SU-DHL-6 (cell line): ENCODE measurements around the gene DHX9.

Experiments used
- CTCF ChIP-seq: fragments of 200-600 bp; sonication (generic); IDR thresholded peaks from one replicate; pipeline ENCODE4 v1.5.1; 2017; ENCODE audit warnings: antibody characterized with exemption, mild to moderate bottlenecking, low read length, moderate library complexity; ENCODE audit not compliant: insufficient read depth, poor library complexity, severe bottlenecking
- EZH2phosphoT487 ChIP-seq: fragments of 200-600 bp; sonication (generic), shearing (Covaris generic); conservative IDR thresholded peaks from 2 replicates; pipeline ENCODE4 v1.6.1; 2018; ENCODE audit warnings: mild to moderate bottlenecking, antibody characterized with exemption, low read length, moderate library complexity, mixed read lengths

DNA sequence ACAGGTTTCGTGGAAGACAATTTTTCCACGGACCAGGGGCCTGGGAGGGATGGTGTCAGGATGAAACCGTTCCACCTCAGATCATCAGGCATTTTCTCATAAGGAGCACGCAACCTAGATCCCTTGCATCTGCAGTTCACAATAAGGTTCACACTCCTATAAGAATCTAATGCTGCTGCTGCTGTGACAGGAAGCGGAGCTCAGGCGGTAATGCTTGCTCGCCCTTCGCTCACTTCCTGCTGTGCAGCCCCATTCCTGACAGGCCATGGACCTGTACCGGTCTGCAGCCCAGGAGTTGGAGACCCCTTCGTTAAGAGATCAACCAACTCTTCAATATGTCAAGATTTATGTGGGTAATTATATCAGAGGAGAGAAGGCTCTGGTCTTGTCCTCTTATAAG, 3.3 kb upstream of the DHX9 start:
- TF ChIP-seq CTCF, result no peak
- TF ChIP-seq EZH2phosphoT487, result no peak
